WTC11 (cell line): ENCODE measurements around the gene PTPRN2. TPM values are rescaled to one million over a fixed set of nuclear protein-coding genes. Genes with fewer than 3 reads are reported as not detected.

Experiments used
- ATAC-seq: fragments of 200-7000 bp; cut with Tn5 transposase; 2 replicates; pipeline ENCODE4 v1.10.0; 2021; ENCODE audit warnings: mild to moderate bottlenecking, moderate library complexity
- CTCF ChIA-PET: fragments of 300-600 bp; sonication (Branson Sonifier 250); formaldehyde crosslinking; loops from one replicate; lab custom pipeline; 2021; ENCODE audit warnings: antibody characterized with exemption; lab: Charles Lee
- POLR2A ChIA-PET: fragments of 350-600 bp; sonication (Branson Sonifier 250); formaldehyde crosslinking; loops from one replicate; lab custom pipeline; 2021; ENCODE audit warnings: antibody characterized with exemption; lab: Charles Lee
- DNase-seq: peaks from one replicate; pipeline ENCODE4 v3.0.0; 2021; ENCODE audit warnings: low spot score
- H3K27ac Mint-ChIP-seq: 2 replicates; pipeline ENCODE4 v1.8.0; 2021; ENCODE audit warnings: mixed read lengths
- H3K27me3 Mint-ChIP-seq: 2 replicates; pipeline ENCODE4 v1.8.0; 2021; ENCODE audit warnings: low read depth, mild to moderate bottlenecking, moderate library complexity, mixed read lengths
- H3K36me3 Mint-ChIP-seq: 2 replicates; pipeline ENCODE4 v1.8.0; 2021; ENCODE audit warnings: mixed read lengths
- H3K4me1 Mint-ChIP-seq: 2 replicates; pipeline ENCODE4 v1.8.0; 2022; ENCODE audit warnings: mixed read lengths
- H3K4me3 Mint-ChIP-seq: 2 replicates; pipeline ENCODE4 v1.8.0; 2021; ENCODE audit warnings: mild to moderate bottlenecking, moderate library complexity, mixed read lengths
- H3K9me3 Mint-ChIP-seq: 2 replicates; pipeline ENCODE4 v1.8.0; 2021; ENCODE audit warnings: mixed read lengths
- GABPB1 ChIP-seq: sonication (generic); formaldehyde crosslinking; IDR thresholded peaks from 2 replicates; pipeline ENCODE4 v1.8.1; 2023; ENCODE audit warnings: mild to moderate bottlenecking, missing genetic modification reagents
- MXD4 ChIP-seq: fragments of 250-450 bp; sonication (Bioruptor Pico); IDR thresholded peaks from 2 replicates; pipeline ENCODE4 v1.8.0; 2021; ENCODE audit warnings: mild to moderate bottlenecking, moderate library complexity, borderline replicate concordance
- SOX15 ChIP-seq: fragments of 250-450 bp; sonication (Bioruptor Pico); IDR thresholded peaks from 2 replicates; pipeline ENCODE4 v1.9.0; 2021; ENCODE audit warnings: mild to moderate bottlenecking
- TCF7 ChIP-seq: sonication (generic); formaldehyde crosslinking; IDR thresholded peaks from 2 replicates; pipeline ENCODE4 v1.8.0; 2022; ENCODE audit warnings: mild to moderate bottlenecking, low read depth, missing genetic modification reagents, moderate library complexity
- ZBTB21 ChIP-seq: sonication (generic); formaldehyde crosslinking; IDR thresholded peaks from 2 replicates; pipeline ENCODE4 v1.8.1; 2023; ENCODE audit warnings: mild to moderate bottlenecking, missing genetic modification reagents, borderline replicate concordance
- ZNF121 ChIP-seq: sonication (generic); formaldehyde crosslinking; IDR thresholded peaks from 2 replicates; pipeline ENCODE4 v1.8.0; 2023; ENCODE audit warnings: missing genetic modification reagents
- ZNF219 ChIP-seq: sonication (generic); formaldehyde crosslinking; IDR thresholded peaks from 2 replicates; pipeline ENCODE4 v1.8.0; 2023; ENCODE audit warnings: missing genetic modification reagents, mild to moderate bottlenecking, borderline replicate concordance
- ZNF416 ChIP-seq: fragments of 250-450 bp; sonication (Bioruptor Pico); IDR thresholded peaks from 2 replicates; pipeline ENCODE4 v1.9.0; 2021; ENCODE audit warnings: mild to moderate bottlenecking, inconsistent platforms
- total RNA-seq: library from RNA; stranded (reverse); gene quantifications from 3 replicates; pipeline ENCODE4 v1.2.3, GENCODE V29; 2021
- TF ChIP-seq, protein P1 (sequence below): fragments of 200-600 bp; IDR thresholded peaks from 2 replicates; pipeline ENCODE4 v1.8.0; 2022; ENCODE audit warnings: antibody characterized with exemption
- TF ChIP-seq, protein P2 (sequence below): sonication (generic); formaldehyde crosslinking; IDR thresholded peaks from 2 replicates; pipeline ENCODE4 v1.8.1; 2022; ENCODE audit warnings: low read depth, mild to moderate bottlenecking, moderate library complexity, missing genetic modification reagents, borderline replicate concordance
- TF ChIP-seq, protein P3 (sequence below): sonication (generic); formaldehyde crosslinking; IDR thresholded peaks from 2 replicates; pipeline ENCODE4 v1.8.0; 2023; ENCODE audit warnings: mild to moderate bottlenecking, missing genetic modification reagents
- TF ChIP-seq, protein P4 (sequence below): sonication (generic); formaldehyde crosslinking; IDR thresholded peaks from 2 replicates; pipeline ENCODE4 v1.8.1; 2023; ENCODE audit warnings: mild to moderate bottlenecking, missing genetic modification reagents, moderate library complexity
- TF ChIP-seq, protein P5 (sequence below): sonication (generic); formaldehyde crosslinking; IDR thresholded peaks from 2 replicates; pipeline ENCODE4 v1.8.1; 2022; ENCODE audit warnings: missing genetic modification reagents, borderline replicate concordance
- TF ChIP-seq, protein P6 (sequence below): fragments of 250-450 bp; sonication (Bioruptor Pico); IDR thresholded peaks from 2 replicates; pipeline ENCODE4 v1.9.0; 2021; ENCODE audit warnings: mild to moderate bottlenecking

Gene PTPRN2
- total RNA-seq, 1 experiment from 2014 or later, result 4.7 TPM

DNA sequence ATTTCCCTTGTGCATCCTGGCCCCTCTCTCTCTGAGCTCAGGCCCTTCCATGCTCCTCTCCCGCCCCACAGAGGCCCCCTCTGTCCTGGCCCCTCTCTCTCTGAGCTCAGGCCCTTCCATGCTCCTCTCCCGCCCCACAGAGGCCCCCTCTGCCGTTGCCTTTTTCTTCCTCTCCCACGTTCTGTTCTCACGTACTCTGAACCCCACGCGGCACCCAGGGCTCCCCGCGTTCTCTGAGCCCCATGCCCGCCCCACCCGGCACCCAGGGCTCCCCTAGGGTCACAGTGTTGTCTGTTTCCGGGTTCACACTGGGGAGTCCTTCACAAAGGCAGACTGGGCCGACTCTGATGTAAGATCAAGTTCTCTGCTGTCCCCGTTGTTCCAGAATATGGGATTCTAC is 914.0 kb downstream of the PTPRN2 start:
- TF ChIP-seq, protein P1, sequence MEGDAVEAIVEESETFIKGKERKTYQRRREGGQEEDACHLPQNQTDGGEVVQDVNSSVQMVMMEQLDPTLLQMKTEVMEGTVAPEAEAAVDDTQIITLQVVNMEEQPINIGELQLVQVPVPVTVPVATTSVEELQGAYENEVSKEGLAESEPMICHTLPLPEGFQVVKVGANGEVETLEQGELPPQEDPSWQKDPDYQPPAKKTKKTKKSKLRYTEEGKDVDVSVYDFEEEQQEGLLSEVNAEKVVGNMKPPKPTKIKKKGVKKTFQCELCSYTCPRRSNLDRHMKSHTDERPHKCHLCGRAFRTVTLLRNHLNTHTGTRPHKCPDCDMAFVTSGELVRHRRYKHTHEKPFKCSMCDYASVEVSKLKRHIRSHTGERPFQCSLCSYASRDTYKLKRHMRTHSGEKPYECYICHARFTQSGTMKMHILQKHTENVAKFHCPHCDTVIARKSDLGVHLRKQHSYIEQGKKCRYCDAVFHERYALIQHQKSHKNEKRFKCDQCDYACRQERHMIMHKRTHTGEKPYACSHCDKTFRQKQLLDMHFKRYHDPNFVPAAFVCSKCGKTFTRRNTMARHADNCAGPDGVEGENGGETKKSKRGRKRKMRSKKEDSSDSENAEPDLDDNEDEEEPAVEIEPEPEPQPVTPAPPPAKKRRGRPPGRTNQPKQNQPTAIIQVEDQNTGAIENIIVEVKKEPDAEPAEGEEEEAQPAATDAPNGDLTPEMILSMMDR, result no peak
- no peak for TF ChIP-seq ZNF121 (CRISPR knock-in tag)
- TF ChIP-seq, protein P2, sequence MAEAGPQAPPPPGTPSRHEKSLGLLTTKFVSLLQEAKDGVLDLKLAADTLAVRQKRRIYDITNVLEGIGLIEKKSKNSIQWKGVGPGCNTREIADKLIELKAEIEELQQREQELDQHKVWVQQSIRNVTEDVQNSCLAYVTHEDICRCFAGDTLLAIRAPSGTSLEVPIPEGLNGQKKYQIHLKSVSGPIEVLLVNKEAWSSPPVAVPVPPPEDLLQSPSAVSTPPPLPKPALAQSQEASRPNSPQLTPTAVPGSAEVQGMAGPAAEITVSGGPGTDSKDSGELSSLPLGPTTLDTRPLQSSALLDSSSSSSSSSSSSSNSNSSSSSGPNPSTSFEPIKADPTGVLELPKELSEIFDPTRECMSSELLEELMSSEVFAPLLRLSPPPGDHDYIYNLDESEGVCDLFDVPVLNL (CRISPR knock-in tag), result no peak
- TF ChIP-seq, protein P3, sequence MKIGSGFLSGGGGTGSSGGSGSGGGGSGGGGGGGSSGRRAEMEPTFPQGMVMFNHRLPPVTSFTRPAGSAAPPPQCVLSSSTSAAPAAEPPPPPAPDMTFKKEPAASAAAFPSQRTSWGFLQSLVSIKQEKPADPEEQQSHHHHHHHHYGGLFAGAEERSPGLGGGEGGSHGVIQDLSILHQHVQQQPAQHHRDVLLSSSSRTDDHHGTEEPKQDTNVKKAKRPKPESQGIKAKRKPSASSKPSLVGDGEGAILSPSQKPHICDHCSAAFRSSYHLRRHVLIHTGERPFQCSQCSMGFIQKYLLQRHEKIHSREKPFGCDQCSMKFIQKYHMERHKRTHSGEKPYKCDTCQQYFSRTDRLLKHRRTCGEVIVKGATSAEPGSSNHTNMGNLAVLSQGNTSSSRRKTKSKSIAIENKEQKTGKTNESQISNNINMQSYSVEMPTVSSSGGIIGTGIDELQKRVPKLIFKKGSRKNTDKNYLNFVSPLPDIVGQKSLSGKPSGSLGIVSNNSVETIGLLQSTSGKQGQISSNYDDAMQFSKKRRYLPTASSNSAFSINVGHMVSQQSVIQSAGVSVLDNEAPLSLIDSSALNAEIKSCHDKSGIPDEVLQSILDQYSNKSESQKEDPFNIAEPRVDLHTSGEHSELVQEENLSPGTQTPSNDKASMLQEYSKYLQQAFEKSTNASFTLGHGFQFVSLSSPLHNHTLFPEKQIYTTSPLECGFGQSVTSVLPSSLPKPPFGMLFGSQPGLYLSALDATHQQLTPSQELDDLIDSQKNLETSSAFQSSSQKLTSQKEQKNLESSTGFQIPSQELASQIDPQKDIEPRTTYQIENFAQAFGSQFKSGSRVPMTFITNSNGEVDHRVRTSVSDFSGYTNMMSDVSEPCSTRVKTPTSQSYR, result no peak
- POLR2A ChIA-PET, result no interaction called here
- H3K36me3 Mint-ChIP-seq, result peaks cover 12% of the 10 kb centered on the region
- peaks cover 33% of the 10 kb centered on the region for H3K27me3 Mint-ChIP-seq
- CTCF ChIA-PET, result interaction anchor here (0.9 kb wide), 1 partner anchor 199 kb away, joined by 3 read pairs; no protein-coding TSS in a partner anchor
- peaks cover 9% of the 10 kb centered on the region; the same call in 1 of the 2 replicates for H3K4me1 Mint-ChIP-seq
- ATAC-seq (no peak), DNase-seq (no peak)
- H3K27ac Mint-ChIP-seq, result no peak overlapping the region
- peaks cover 14% of the 10 kb centered on the region for H3K9me3 Mint-ChIP-seq
- no peak overlapping the region for H3K4me3 Mint-ChIP-seq

DNA sequence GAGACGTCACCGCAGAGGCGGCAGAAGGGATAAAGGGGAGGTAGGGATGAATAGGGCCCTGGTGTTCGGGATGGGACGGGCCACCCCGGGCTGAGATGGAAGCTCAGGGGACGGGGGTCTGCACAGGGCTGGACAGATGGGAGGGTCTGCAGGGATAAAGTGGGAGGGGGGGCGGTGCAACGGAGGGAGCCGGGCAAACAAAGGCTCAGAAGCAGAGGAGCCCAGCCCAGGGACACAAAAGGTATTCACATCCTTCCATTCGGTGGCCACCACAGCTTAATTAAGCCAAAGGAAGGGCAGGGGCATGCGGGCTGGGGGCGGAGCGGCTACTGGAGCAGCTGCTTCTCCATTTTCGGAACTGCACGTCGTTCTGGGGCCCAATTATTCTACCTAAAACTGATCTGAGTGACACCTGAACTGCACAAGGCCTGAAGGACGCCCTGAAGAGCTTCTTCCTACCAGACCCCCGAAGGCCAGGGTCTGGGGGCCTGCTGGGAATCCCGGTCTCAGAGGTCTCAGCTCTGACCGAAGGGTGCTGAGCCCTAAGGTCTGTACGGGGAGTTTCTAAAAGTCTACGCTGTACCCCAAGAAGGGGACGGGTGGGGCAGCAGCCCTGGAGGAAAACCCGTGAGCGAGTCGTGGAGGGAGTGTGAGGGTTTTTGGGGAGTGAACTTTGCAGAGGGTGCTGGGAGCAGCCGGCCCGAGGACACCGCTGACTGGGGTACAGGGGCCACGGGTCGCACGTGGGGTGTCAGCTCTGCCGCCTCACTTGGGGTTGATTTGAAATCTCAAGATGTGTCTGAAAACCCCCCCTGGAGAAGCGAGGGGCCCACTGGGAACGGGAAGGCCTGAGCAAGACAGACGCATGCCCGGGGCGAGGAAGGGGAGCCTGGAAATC is 916.0 kb downstream of the PTPRN2 start:
- ATAC-seq (no peak), DNase-seq (no peak)
- ChIA-PET POLR2A (no interaction called here), CTCF (no interaction called here)
- Mint-ChIP-seq H3K27me3 (peaks cover 13% of the 10 kb centered on the region), H3K4me1 (0 out of 2 replicates have a peak, but pooled peaks cover 3% of the 10 kb centered on the region), H3K9me3 (peaks cover 10% of the 10 kb centered on the region), H3K27ac (no peak overlapping the region), H3K4me3 (no peak overlapping the region), H3K36me3 (peaks cover 14% of the 10 kb centered on the region)
- TF ChIP-seq, protein P4, sequence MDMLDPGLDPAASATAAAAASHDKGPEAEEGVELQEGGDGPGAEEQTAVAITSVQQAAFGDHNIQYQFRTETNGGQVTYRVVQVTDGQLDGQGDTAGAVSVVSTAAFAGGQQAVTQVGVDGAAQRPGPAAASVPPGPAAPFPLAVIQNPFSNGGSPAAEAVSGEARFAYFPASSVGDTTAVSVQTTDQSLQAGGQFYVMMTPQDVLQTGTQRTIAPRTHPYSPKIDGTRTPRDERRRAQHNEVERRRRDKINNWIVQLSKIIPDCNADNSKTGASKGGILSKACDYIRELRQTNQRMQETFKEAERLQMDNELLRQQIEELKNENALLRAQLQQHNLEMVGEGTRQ (CRISPR knock-in tag), result no peak
- TF ChIP-seq, protein P5, sequence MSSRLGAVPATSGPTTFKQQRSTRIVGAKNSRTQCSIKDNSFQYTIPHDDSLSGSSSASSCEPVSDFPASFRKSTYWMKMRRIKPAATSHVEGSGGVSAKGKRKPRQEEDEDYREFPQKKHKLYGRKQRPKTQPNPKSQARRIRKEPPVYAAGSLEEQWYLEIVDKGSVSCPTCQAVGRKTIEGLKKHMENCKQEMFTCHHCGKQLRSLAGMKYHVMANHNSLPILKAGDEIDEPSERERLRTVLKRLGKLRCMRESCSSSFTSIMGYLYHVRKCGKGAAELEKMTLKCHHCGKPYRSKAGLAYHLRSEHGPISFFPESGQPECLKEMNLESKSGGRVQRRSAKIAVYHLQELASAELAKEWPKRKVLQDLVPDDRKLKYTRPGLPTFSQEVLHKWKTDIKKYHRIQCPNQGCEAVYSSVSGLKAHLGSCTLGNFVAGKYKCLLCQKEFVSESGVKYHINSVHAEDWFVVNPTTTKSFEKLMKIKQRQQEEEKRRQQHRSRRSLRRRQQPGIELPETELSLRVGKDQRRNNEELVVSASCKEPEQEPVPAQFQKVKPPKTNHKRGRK (CRISPR knock-in tag), result no peak
- TF ChIP-seq MXD4 (CRISPR knock-in tag), result no peak
- no peak for TF ChIP-seq ZBTB21 (CRISPR knock-in tag)
- no peak for TF ChIP-seq SOX15

DNA sequence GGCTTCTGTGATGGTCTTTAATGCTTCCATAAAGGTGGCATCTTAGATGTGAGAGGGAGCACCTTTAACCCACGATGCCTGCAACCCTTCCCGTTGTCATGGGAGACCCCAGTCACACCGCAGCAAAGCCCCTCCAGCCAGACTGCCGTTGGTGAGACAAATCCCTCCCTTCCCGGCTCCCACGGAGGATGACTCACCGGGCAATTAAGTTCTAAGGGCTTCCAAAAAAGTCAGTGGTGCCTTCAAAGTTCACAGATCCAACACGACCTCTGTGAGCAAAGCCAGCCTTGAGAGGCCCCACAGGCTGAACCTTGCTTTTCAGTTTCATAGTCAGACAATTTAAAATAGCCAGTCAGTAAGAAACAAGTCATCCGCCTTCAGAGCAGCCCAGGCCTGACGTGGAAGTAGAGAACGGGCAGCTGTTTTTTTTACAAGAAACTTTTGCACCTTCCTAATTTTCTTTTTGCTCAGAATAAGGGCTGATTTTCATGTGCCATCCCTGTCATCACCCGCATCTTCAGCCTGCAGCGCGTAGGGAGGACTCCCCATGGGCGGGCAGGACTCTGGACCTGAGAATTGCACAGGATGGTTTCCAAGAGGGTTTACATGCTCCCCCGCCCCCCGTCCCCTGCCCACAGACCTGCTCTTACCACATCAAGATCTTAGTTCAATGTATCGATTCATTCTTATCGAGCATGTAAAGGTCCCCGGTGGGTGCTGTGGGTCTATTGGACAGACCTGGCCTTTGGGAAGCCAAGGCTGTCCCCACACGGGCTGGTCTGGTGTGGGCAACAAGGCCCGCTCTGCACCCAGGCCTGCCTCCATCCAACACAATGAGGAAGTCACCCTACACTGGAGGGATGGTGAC is 916.9 kb downstream of the PTPRN2 start:
- Mint-ChIP-seq H3K27ac (no peak overlapping the region), H3K36me3 (peaks cover 15% of the 10 kb centered on the region), H3K4me1 (no peaks in the 10 kb centered on the region), H3K4me3 (no peak overlapping the region), H3K9me3 (peaks cover 15% of the 10 kb centered on the region), H3K27me3 (peaks cover 12% of the 10 kb centered on the region)
- DNase-seq (no peak), ATAC-seq (no peak)
- ChIA-PET CTCF (no interaction called here), POLR2A (no interaction called here)
- TF ChIP-seq, protein P1, result no peak
- TF ChIP-seq GABPB1, result no peak
- TF ChIP-seq ZNF416 (CRISPR knock-in tag), result no peak
- TF ChIP-seq TCF7 (CRISPR knock-in tag), result no peak
- TF ChIP-seq SOX15, result no peak
- TF ChIP-seq, protein P6, sequence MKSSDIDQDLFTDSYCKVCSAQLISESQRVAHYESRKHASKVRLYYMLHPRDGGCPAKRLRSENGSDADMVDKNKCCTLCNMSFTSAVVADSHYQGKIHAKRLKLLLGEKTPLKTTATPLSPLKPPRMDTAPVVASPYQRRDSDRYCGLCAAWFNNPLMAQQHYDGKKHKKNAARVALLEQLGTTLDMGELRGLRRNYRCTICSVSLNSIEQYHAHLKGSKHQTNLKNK (CRISPR knock-in tag), result no peak
- TF ChIP-seq ZNF219 (CRISPR knock-in tag), result no peak
